Neural cell (in vitro differentiated cells): ENCODE data around the gene VPS37C.
A peak's percentile ranks its signal among the peaks of the same experiment; 100 is the strongest.

Source experiments
- EP300 ChIP-seq: fragments of 450-650 bp; conservative IDR thresholded peaks from 2 replicates; pipeline ENCODE4 v1.6.1; 2014; ENCODE audit warnings: antibody characterized with exemption, mild to moderate bottlenecking, moderate library complexity; ENCODE audit not compliant: poor library complexity, severe bottlenecking
- EZH2 ChIP-seq: fragments of 200-600, 300-800 bp; shearing (Covaris generic), sonication (generic); IDR thresholded peaks from 2 replicates; pipeline ENCODE4 v1.6.1; 2014; ENCODE audit warnings: antibody characterized with exemption, low read length, borderline replicate concordance, mild to moderate bottlenecking; ENCODE audit not compliant: insufficient read depth, poor library complexity, severe bottlenecking
- MXI1 ChIP-seq: fragments of 450-650 bp; conservative IDR thresholded peaks from 2 replicates; pipeline ENCODE4 v1.6.1; 2014; ENCODE audit warnings: antibody characterized with exemption, mild to moderate bottlenecking; ENCODE audit not compliant: poor library complexity, severe bottlenecking
- POLR2AphosphoS5 ChIP-seq: IDR thresholded peaks from 2 replicates; pipeline ENCODE4 v1.6.1; 2012
- RAD21 ChIP-seq: fragments of 450-650 bp; conservative IDR thresholded peaks from 2 replicates; pipeline ENCODE4 v1.6.1; 2014; ENCODE audit warnings: antibody characterized with exemption, mild to moderate bottlenecking, moderate library complexity
- TF ChIP-seq, protein P1 (sequence below): fragments of 450-650 bp; IDR thresholded peaks from 2 replicates; pipeline ENCODE4 v1.5.1; 2014; ENCODE audit warnings: antibody characterized with exemption, mild to moderate bottlenecking, moderate library complexity; ENCODE audit not compliant: poor library complexity, severe bottlenecking
- TF ChIP-seq, protein P2 (sequence below): IDR thresholded peaks from 2 replicates; pipeline ENCODE4 v1.6.1; 2012; ENCODE audit warnings: borderline replicate concordance

DNA sequence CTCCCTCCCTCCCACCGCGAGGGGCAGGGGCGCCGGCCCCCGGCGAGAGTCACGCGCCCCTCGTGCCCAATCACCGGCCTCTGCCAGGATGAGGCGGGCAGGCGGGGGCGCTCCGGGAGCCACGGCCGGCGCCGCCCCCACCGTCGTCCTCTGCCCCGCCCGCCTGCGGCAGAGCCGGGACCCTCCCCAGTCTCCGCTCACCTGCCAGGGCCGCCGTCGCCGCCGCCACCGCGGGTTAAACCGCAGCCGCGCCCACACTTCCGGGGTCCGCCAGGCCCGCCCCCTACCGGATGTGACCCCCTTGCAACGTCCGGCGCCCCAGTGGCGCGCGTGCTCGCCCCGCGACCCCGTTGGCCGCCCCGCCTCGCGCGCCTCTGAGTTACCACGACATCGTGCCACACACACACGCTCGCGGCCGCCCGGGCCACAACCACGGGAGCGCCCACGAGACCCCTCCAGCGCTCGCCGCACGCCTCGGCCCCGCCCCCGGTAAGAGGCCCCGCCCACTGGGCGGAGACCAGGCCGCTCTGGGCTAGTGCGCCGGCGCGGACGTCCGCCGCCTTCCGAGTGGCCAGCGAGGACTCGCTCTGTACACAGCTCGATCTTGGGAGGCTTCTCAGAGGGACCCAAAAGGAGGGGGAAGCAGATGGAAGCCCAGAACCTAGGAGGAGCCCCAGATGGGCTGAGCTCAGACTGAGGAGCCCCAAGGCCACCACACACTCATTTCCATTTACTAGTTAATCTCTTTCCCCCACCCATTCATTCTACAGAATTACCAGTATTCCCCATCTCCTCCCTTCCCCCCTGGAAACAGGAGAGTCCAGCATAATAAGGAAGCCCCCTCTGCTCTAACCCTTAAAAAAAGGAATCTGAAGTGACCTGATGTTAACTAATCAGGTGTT lies at the start of gene VPS37C:
- TF ChIP-seq POLR2AphosphoS5 (peak; percentile 71), RAD21 (no peak), EZH2 (no peak), MXI1 (peak; percentile 92), EP300 (peak; percentile 57)
- TF ChIP-seq, protein P1, sequence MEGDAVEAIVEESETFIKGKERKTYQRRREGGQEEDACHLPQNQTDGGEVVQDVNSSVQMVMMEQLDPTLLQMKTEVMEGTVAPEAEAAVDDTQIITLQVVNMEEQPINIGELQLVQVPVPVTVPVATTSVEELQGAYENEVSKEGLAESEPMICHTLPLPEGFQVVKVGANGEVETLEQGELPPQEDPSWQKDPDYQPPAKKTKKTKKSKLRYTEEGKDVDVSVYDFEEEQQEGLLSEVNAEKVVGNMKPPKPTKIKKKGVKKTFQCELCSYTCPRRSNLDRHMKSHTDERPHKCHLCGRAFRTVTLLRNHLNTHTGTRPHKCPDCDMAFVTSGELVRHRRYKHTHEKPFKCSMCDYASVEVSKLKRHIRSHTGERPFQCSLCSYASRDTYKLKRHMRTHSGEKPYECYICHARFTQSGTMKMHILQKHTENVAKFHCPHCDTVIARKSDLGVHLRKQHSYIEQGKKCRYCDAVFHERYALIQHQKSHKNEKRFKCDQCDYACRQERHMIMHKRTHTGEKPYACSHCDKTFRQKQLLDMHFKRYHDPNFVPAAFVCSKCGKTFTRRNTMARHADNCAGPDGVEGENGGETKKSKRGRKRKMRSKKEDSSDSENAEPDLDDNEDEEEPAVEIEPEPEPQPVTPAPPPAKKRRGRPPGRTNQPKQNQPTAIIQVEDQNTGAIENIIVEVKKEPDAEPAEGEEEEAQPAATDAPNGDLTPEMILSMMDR: peak; percentile 49
- TF ChIP-seq, protein P2, sequence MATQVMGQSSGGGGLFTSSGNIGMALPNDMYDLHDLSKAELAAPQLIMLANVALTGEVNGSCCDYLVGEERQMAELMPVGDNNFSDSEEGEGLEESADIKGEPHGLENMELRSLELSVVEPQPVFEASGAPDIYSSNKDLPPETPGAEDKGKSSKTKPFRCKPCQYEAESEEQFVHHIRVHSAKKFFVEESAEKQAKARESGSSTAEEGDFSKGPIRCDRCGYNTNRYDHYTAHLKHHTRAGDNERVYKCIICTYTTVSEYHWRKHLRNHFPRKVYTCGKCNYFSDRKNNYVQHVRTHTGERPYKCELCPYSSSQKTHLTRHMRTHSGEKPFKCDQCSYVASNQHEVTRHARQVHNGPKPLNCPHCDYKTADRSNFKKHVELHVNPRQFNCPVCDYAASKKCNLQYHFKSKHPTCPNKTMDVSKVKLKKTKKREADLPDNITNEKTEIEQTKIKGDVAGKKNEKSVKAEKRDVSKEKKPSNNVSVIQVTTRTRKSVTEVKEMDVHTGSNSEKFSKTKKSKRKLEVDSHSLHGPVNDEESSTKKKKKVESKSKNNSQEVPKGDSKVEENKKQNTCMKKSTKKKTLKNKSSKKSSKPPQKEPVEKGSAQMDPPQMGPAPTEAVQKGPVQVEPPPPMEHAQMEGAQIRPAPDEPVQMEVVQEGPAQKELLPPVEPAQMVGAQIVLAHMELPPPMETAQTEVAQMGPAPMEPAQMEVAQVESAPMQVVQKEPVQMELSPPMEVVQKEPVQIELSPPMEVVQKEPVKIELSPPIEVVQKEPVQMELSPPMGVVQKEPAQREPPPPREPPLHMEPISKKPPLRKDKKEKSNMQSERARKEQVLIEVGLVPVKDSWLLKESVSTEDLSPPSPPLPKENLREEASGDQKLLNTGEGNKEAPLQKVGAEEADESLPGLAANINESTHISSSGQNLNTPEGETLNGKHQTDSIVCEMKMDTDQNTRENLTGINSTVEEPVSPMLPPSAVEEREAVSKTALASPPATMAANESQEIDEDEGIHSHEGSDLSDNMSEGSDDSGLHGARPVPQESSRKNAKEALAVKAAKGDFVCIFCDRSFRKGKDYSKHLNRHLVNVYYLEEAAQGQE: no peak
